SK-N-SH treated with all-trans-retinoic acid at 6 μM for 48 hours (cell line): ENCODE results near the gene RAET1G.

Experiments
- SNAI2 ChIP-seq: fragments of 250-450 bp; sonication (Bioruptor Pico); IDR thresholded peaks from 2 replicates; pipeline ENCODE4 v1.5.0; 2020; ENCODE audit warnings: mild to moderate bottlenecking, moderate library complexity
- ZFP30 ChIP-seq: fragments of 450-650 bp; formaldehyde crosslinking; IDR thresholded peaks from 2 replicates; pipeline ENCODE4 v1.5.0; 2022; ENCODE audit warnings: mild to moderate bottlenecking, moderate library complexity

DNA sequence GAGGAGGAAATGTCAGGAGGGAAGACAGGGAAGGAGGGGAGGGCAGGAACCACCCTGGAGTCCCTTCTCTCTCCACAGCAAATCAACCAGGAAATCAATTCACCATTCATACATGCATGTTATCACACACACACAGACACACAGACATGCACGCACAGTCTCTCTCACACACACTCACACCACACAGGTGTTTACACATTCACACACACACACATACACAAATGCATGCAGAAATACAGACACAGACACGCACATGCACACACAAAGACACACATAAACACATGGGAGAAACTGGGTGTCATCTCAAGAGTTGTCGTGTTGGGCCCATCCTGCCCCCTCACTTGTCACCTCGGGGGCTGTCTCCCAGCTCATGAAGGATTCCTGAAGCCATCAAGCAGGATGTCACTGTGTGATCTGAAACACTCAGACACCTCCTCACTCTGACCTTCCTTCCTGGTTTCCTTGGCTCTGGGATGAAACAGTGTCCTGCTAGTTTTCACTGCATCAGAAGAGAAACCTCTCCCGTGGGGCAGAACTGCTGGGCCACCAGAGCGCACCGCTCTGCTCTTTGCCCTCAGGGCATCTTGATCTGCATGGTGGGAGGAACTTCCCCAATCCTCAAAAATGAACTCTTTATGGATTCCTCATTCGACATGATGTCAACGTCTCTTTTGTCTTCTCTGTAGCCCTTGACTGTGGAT, 9.2 kb downstream of the RAET1G start:
- no peak for TF ChIP-seq ZFP30
- no peak for TF ChIP-seq SNAI2 (CRISPR knock-in tag)
